ENCODE data around the gene SCARB1.

Gene SCARB1

DNA sequence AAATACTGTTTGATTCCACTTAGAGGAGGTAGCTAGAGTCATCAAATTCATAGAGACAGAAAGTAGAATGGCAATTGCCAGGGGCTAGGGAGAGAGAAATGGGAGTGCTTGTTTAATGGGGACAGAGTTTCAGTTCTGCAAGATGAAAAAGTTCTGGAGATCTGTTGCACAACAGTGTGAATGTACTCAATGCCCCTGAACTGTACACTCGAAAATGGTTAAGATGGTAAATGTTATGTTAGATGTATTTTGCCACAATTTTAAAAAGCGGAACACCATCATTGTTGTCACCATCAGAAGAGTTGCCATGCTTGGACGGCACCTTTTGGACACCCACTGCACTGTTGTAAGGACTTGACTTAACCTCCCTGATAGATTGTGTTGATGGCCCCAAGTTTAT lies 106.9 kb downstream of the SCARB1 start:
- no peak for DNase-seq

DNA sequence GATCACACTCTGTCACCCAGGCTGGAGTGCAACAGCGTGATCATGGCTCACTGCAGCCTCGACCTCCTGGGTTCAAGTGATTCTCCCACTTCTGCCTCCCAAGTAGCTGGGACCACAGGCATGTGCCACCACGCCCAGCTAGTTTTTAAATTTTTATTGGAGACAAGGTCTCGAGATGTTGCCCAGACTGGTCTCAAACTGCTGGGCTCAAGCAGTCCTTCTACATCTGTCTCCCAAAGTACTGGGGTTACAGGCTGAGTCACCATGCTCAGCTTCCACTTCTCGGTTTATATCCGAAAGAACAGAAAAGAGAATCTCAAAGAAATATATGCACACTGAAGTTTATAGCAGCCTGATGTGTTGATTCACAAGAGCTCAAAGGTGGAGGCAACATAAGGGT lies 107.5 kb downstream of the SCARB1 start:
- no peak for DNase-seq

GRCh38 chr12:124755801-124756148 lies 107.9 kb downstream of the SCARB1 start:
- DNase-seq = no peak

- DNase-seq = no peak
These were observed 108.5 kb downstream of the SCARB1 start for GRCh38 chr12:124754949-124755800.

GRCh38 chr12:124754491-124754890 lies 109.2 kb downstream of the SCARB1 start:
- no peak for DNase-seq

- DNase-seq = no peak
These were observed 109.7 kb downstream of the SCARB1 start for GRCh38 chr12:124753993-124754392.

- no peak for DNase-seq
These were observed 110.5 kb downstream of the SCARB1 start for GRCh38 chr12:124753228-124753591.

GRCh38 chr12:124752437-124753227 lies 111.0 kb downstream of the SCARB1 start:
- no peak for DNase-seq

- no peak for DNase-seq
These were observed 111.9 kb downstream of the SCARB1 start for GRCh38 chr12:124751654-124752355.

GRCh38 chr12:124750787-124751471 lies 112.7 kb downstream of the SCARB1 start:
- DNase-seq = no peak

- no peak for DNase-seq
These were observed 113.5 kb downstream of the SCARB1 start for GRCh38 chr12:124750149-124750656.

DNA sequence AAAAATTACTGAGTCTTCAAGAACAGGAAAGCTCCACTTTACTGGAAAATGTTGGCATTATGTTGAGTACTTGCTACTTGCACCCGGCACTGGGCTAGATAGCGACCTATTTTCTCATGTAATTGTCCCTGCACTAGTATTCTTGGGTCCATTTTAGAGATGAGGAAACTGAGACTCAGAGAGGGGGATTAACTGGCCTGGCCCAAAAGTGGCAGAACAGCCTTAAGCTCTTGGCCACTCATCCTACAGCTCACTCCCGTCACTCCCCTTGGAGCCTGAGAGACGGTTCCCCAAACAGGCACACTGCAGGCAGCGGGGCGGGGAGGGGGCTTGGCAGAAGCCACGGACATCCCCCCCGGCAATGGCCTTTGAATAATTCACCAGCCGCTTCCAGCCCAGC lies 113.9 kb downstream of the SCARB1 start:
- no peak for DNase-seq

- no peak for DNase-seq
These were observed 116.1 kb downstream of the SCARB1 start for GRCh38 chr12:124747426-124748161.

DNA sequence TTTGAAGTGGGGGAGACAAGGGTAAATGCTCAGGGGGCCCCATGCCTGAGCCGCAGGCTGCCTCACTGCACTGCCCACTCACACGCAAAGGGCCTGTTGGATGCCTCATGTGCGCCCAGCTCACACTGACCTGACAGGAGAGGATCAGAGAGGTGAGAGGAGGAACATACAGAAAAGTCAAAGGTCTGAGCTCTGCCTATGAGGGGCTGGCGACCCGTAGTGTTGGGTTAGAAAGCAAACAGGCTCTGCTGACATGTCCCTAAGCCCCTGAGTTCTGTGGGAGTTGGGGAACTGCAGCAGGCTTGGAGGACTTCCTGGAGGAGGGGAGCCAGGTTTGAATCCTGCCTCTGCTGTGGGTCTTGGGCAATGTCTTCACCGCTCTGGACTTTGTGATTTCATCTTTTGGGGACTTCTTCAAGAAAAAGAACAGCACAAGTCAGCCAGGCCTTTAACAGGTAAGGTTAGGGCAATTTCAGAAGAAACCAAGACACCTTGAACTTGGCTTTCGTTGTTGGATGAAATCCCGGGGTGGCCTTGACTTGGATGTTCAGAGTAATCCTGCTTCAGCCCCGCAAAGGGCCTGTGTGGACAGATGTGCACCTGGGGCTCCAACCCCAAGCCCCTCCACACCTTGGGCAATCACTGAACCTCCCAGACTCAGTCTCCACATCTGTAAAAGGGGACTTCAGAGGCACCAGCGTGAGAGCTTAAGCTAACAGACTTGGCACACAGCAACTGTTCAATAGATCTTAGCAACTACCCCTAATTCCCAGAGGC lies 116.8 kb downstream of the SCARB1 start:
- DNase-seq = no peak

- no peak for DNase-seq
These were observed 117.6 kb downstream of the SCARB1 start for GRCh38 chr12:124745891-124746570.

DNA sequence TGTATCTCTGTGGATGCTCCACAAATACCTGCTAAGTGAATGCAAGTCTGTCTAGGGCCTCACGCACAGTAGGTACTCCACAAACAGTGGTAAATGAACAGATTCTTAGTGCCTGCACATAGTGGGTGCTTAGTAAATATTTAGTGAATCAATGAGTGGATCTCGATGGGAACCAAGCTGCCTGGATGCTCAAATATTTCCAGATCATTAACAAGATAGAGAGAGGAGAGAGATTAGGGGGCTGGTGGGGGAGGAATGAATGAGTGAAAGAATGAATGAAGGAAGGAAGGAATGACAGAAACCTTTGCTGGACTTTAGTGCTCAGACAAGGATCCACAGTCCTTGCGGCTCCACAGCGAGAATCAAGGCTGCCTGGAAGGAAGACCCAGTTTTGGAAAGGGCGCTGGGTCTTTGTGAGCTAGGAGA lies 118.2 kb downstream of the SCARB1 start:
- DNase-seq = no peak

GRCh38 chr12:124744659-124745464 lies 118.8 kb downstream of the SCARB1 start:
- no peak for DNase-seq

GRCh38 chr12:124744273-124744640 lies 119.4 kb downstream of the SCARB1 start:
- DNase-seq = no peak

DNA sequence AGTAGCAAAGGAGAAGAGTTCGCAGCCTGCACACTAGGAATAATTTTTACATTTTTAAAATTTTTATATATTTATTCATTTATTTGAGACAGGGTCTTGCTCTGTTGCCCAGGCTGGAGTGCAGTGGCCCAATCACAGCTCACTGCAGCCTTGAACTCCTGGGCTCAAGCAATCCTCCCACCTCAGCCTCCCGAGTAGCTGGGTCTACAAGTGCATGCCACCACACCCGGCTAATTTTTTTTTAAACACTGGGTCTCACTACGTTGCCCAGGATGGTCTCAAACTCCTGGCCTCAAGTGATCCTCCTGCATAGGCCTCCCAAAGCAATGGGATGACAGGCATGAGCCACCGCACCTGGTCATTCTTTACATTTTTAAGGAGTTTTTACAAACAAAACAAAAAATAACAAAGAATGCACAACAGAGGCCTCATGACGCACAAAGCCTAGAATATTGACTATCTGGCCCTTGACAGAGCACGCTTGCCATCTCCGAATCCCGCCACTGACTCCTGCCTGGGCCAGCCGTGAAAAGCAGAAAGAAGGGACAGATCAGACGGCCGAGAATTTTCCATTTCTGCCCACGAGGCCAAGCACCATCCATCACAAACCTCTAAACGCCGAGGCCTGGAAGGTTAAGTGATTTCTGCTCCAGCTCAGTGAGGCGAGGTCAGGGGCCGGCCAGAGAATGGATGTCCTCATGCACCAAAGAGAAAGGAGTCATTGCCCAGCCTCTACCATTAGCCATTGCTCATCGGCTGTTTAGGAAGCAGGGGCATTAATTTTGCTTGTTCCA lies 120.0 kb downstream of the SCARB1 start:
- DNase-seq = no peak

Data from effector CD8-positive, alpha-beta T cell (primary cell).